HEK293 (cell line): ENCODE measurements around the gene KDM4B.

ENCODE experiments used
- CTCF ChIA-PET: fragments of 350-600 bp; formaldehyde crosslinking; extraction: SDS; loops from one replicate; lab custom pipeline; 2021; ENCODE audit warnings: antibody characterized with exemption; lab: Yijun Ruan, JAX
- POLR2A ChIA-PET: fragments of 300-600 bp; formaldehyde crosslinking; extraction: SDS; loops from one replicate; lab custom pipeline; 2020; ENCODE audit warnings: antibody characterized with exemption, inconsistent platforms; lab: Yijun Ruan, JAX
- H3K27ac ChIP-seq: fragments of 200-500 bp; sonication (Bioruptor generic); 2 replicates; pipeline ENCODE4 v1.5.1; 2014; ENCODE audit warnings: low read depth, low read length, control low read depth, inconsistent platforms; ENCODE audit errors: extremely low read depth
- H3K36me3 ChIP-seq, 2 experiments: fragments of 200-500 bp in 1 of 2; sonication (Bioruptor generic) in 1 of 2; 1 replicate in 1 of 2; 2 replicates in 1 of 2; pipeline ENCODE4 v1.5.1; 2014 to 2017; ENCODE audit warnings: inconsistent platforms in 2 of 2, low read length in 2 of 2; ENCODE audit not compliant: control insufficient read depth in 2 of 2, insufficient read depth in 1 of 2
- H3K4me1 ChIP-seq: fragments of 200-500 bp; sonication (Bioruptor generic); 2 replicates; pipeline ENCODE4 v1.5.1; 2014; ENCODE audit warnings: mild to moderate bottlenecking, low read length, inconsistent platforms; ENCODE audit not compliant: control insufficient read depth, insufficient read depth
- H3K4me3 ChIP-seq: 2 replicates; pipeline ENCODE4 v1.5.1; 2011; ENCODE audit warnings: low read depth, mild to moderate bottlenecking, control low read depth, low read length, moderate library complexity
- H3K9me3 ChIP-seq: fragments of 200-500 bp; sonication (Bioruptor generic); 2 replicates; pipeline ENCODE4 v1.5.1; 2014; ENCODE audit warnings: low read depth, low read length, inconsistent platforms; ENCODE audit not compliant: control insufficient read depth, insufficient read depth
- GLIS1 ChIP-seq: fragments of 450-650 bp; formaldehyde crosslinking; IDR thresholded peaks from 2 replicates; pipeline ENCODE4 v1.5.1; 2016; ENCODE audit warnings: missing biosample characterization, missing genetic modification characterization
- PRDM2 ChIP-seq: fragments of 450-650 bp; formaldehyde crosslinking; IDR thresholded peaks from 2 replicates; pipeline ENCODE4 v1.5.1; 2016; ENCODE audit warnings: missing biosample characterization, missing genetic modification characterization, borderline replicate concordance
- PRDM4 ChIP-seq: fragments of 450-650 bp; formaldehyde crosslinking; IDR thresholded peaks from 2 replicates; pipeline ENCODE4 v1.5.1; 2017; ENCODE audit warnings: missing biosample characterization, missing genetic modification characterization
- SCRT1 ChIP-seq: fragments of 450-650 bp; formaldehyde crosslinking; IDR thresholded peaks from 2 replicates; pipeline ENCODE4 v1.5.1; 2016; ENCODE audit warnings: missing biosample characterization, missing genetic modification characterization, borderline replicate concordance
- SCRT2 ChIP-seq: fragments of 450-650 bp; formaldehyde crosslinking; IDR thresholded peaks from 2 replicates; pipeline ENCODE4 v1.5.1; 2016; ENCODE audit warnings: missing biosample characterization, missing genetic modification characterization
- ZIC2 ChIP-seq: fragments of 450-650 bp; formaldehyde crosslinking; IDR thresholded peaks from 2 replicates; pipeline ENCODE4 v1.5.1; 2016; ENCODE audit warnings: missing biosample characterization, missing genetic modification characterization
- ZNF202 ChIP-seq: fragments of 450-650 bp; formaldehyde crosslinking; IDR thresholded peaks from 2 replicates; pipeline ENCODE4 v1.5.1; 2016; ENCODE audit warnings: missing biosample characterization, missing genetic modification characterization, borderline replicate concordance
- ZNF266 ChIP-seq: fragments of 450-650 bp; formaldehyde crosslinking; IDR thresholded peaks from 2 replicates; pipeline ENCODE4 v1.5.1; 2016; ENCODE audit warnings: missing biosample characterization, missing genetic modification characterization, low read depth
- ZNF302 ChIP-seq: fragments of 450-650 bp; formaldehyde crosslinking; IDR thresholded peaks from 2 replicates; pipeline ENCODE4 v1.5.1; 2016; ENCODE audit warnings: missing biosample characterization, missing genetic modification characterization, low read depth
- ZNF311 ChIP-seq: fragments of 450-650 bp; formaldehyde crosslinking; IDR thresholded peaks from 2 replicates; pipeline ENCODE4 v1.5.1; 2017; ENCODE audit warnings: missing biosample characterization, missing genetic modification characterization, borderline replicate concordance
- ZNF473 ChIP-seq: fragments of 450-650 bp; formaldehyde crosslinking; IDR thresholded peaks from 2 replicates; pipeline ENCODE4 v1.5.1; 2017; ENCODE audit warnings: missing biosample characterization, missing genetic modification characterization
- ZNF529 ChIP-seq: fragments of 450-650 bp; formaldehyde crosslinking; IDR thresholded peaks from 2 replicates; pipeline ENCODE4 v1.5.1; 2017; ENCODE audit warnings: missing genetic modification characterization, missing biosample characterization; ENCODE audit not compliant: insufficient replicate concordance
- ZNF600 ChIP-seq: fragments of 450-650 bp; formaldehyde crosslinking; IDR thresholded peaks from 2 replicates; pipeline ENCODE4 v1.5.1; 2016; ENCODE audit warnings: missing biosample characterization, missing genetic modification characterization
- ZNF645 ChIP-seq: fragments of 450-650 bp; formaldehyde crosslinking; IDR thresholded peaks from 2 replicates; pipeline ENCODE4; 2016; ENCODE audit warnings: missing biosample characterization, missing genetic modification characterization
- ZNF692 ChIP-seq: fragments of 450-650 bp; formaldehyde crosslinking; IDR thresholded peaks from 2 replicates; pipeline ENCODE4 v1.5.1; 2016; ENCODE audit warnings: missing biosample characterization, missing genetic modification characterization
- ZNF792 ChIP-seq: fragments of 450-650 bp; formaldehyde crosslinking; IDR thresholded peaks from 2 replicates; pipeline ENCODE4 v1.5.1; 2016; ENCODE audit warnings: missing biosample characterization, missing genetic modification characterization

KDM4B gene

GRCh38 chr19:5132206-5132560 lies 163.3 kb downstream of the KDM4B start:
- Histone ChIP-seq H3K9me3 (no peaks in the 10 kb centered on the region), H3K36me3 (peaks cover 0 to 39% of the 10 kb centered on the region in 2 experiments; a peak in 1 of 3 replicates), H3K4me3 (no peak overlapping the region)
- TF ChIP-seq ZNF600 (tag by site-specific recombination) = peak; percentile 86
- 0 out of 2 replicates have a peak, but pooled peaks have one; percentile 25 for TF ChIP-seq GLIS1 (tag by site-specific recombination)
- TF ChIP-seq PRDM2 = no peak
- TF ChIP-seq, all 188 proteins: peak for 2
- Histone ChIP-seq H3K4me1 (no peaks in the 10 kb centered on the region; the same call in 1 of the 2 replicates), H3K27ac (no peak overlapping the region)
- POLR2A ChIA-PET = no interaction called here
- CTCF ChIA-PET = interaction anchor here (0.7 kb wide), 1 partner anchor 31 kb away, joined by 3 read pairs; no protein-coding TSS in a partner anchor

- H3K27ac ChIP-seq = no peak overlapping the region
- no peaks in the 10 kb centered on the region; the same call in 1 of the 2 replicates for H3K4me1 ChIP-seq
- ChIA-PET CTCF (interaction anchor here (1.2 kb wide), 1 partner anchor 84 kb away, joined by 4 read pairs; no protein-coding TSS in a partner anchor), POLR2A (no interaction called here)
- peaks cover 0 to 47% of the 10 kb centered on the region in 2 experiments; a peak in 2 of 3 replicates for H3K36me3 ChIP-seq
- H3K9me3 ChIP-seq = no peaks in the 10 kb centered on the region
- no peak for TF ChIP-seq ZIC2
- peak; percentile 91 for TF ChIP-seq SCRT2 (tag by site-specific recombination)
- TF ChIP-seq ZNF266 (tag by site-specific recombination) = no peak
- TF ChIP-seq SCRT1 (tag by site-specific recombination) = peak; percentile 66
- no peak for TF ChIP-seq ZNF202 (tag by site-specific recombination)
- H3K4me3 ChIP-seq = no peak overlapping the region
These were observed 164.1 kb downstream of the KDM4B start for GRCh38 chr19:5132698-5133651.

GRCh38 chr19:5133986-5134595 lies 165.2 kb downstream of the KDM4B start:
- Histone ChIP-seq H3K27ac (no peak overlapping the region), H3K9me3 (no peaks in the 10 kb centered on the region), H3K4me1 (no peaks in the 10 kb centered on the region), H3K4me3 (no peak overlapping the region), H3K36me3 (peaks cover 8 to 56% of the 10 kb centered on the region in 2 experiments; a peak in 2 of 3 replicates)
- ChIA-PET CTCF (interaction anchor here (1.2 kb wide), 1 partner anchor 86 kb away, joined by 4 read pairs; no protein-coding TSS in a partner anchor), POLR2A (no interaction called here)
- TF ChIP-seq ZNF792 (tag by site-specific recombination) (no peak), ZNF692 (tag by site-specific recombination) (no peak), ZNF302 (tag by site-specific recombination) (no peak), ZNF645 (tag by site-specific recombination) (no peak), ZNF529 (tag by site-specific recombination) (no peak), ZNF473 (tag by site-specific recombination) (no peak), PRDM4 (tag by site-specific recombination) (no peak), ZNF311 (tag by site-specific recombination) (no peak)
